Neural cell (in vitro differentiated cells): Measurements from ENCODE around the gene ECE1. TPM values are rescaled to one million over a fixed set of nuclear protein-coding genes. Genes with fewer than 3 reads are reported as not detected.

Experiments used
- H2AFZ ChIP-seq: fragments of 200-600, 300-800 bp; sonication (generic), shearing (Covaris generic); 2 replicates; pipeline ENCODE4 v1.6.0; 2014; ENCODE audit warnings: low read depth, mild to moderate bottlenecking, antibody characterized with exemption, low read length, moderate library complexity
- H3F3A ChIP-seq: fragments of 200-600 bp; shearing (Covaris generic); 2 replicates; pipeline ENCODE4 v1.6.1; 2016; ENCODE audit warnings: mild to moderate bottlenecking, moderate library complexity, mixed read lengths, antibody characterized with exemption, low read length; ENCODE audit not compliant: insufficient read depth, poor library complexity, severe bottlenecking
- H3K27ac ChIP-seq: fragments of 200-600, 300-800 bp; sonication (generic), shearing (Covaris generic); 2 replicates; pipeline ENCODE4 v1.5.1; 2014; ENCODE audit warnings: mild to moderate bottlenecking, low read length, moderate library complexity
- H3K27me3 ChIP-seq: fragments of 300-800, 200-600 bp; sonication (generic), shearing (Covaris generic); 2 replicates; pipeline ENCODE4 v1.6.0; 2014; ENCODE audit warnings: mild to moderate bottlenecking, low read depth, low read length, moderate library complexity; ENCODE audit not compliant: insufficient read depth
- H3K36me3 ChIP-seq: fragments of 300-800, 200-600 bp; sonication (generic), shearing (Covaris generic); 2 replicates; pipeline ENCODE4 v1.5.1; 2014; ENCODE audit warnings: mild to moderate bottlenecking, antibody characterized with exemption, low read length, moderate library complexity; ENCODE audit not compliant: insufficient read depth
- H3K4me2 ChIP-seq: fragments of 300-800, 200-600 bp; sonication (generic), shearing (Covaris generic); 2 replicates; pipeline ENCODE4 v1.6.0; 2014; ENCODE audit warnings: mild to moderate bottlenecking, low read length
- H3K4me3 ChIP-seq: fragments of 300-800, 200-600 bp; sonication (generic), shearing (Covaris generic); 2 replicates; pipeline ENCODE4 v1.5.1; 2014; ENCODE audit warnings: mild to moderate bottlenecking, low read length, moderate library complexity
- H3K79me2 ChIP-seq: fragments of 200-600 bp; shearing (Covaris generic); replicated peaks from 2 replicates; pipeline ENCODE4 v1.6.0; 2014; ENCODE audit warnings: mild to moderate bottlenecking, low read length, moderate library complexity; ENCODE audit not compliant: insufficient read depth
- H3K9ac ChIP-seq: fragments of 300-800, 200-600 bp; sonication (generic), shearing (Covaris generic); 2 replicates; pipeline ENCODE4 v1.6.1; 2016; ENCODE audit warnings: mild to moderate bottlenecking, low read length, mixed read lengths
- H3K9me2 ChIP-seq: fragments of 200-600 bp; shearing (Covaris generic); 2 replicates; pipeline ENCODE4 v1.6.1; 2016; ENCODE audit warnings: mild to moderate bottlenecking, low read length, mixed read lengths; ENCODE audit not compliant: insufficient read depth
- H3K9me3 ChIP-seq: fragments of 200-600, 300-800 bp; sonication (generic), shearing (Covaris generic); 2 replicates; pipeline ENCODE4 v1.6.1; 2016; ENCODE audit warnings: mild to moderate bottlenecking, mixed run types, low read length, moderate library complexity, mixed read lengths
- H4K20me1 ChIP-seq: fragments of 200-600 bp; shearing (Covaris generic); 2 replicates; pipeline ENCODE4 v1.6.1; 2016; ENCODE audit warnings: mild to moderate bottlenecking, mixed run types; ENCODE audit not compliant: insufficient read depth
- CTCF ChIP-seq: fragments of 450-650 bp; IDR thresholded peaks from 2 replicates; pipeline ENCODE4 v1.5.1; 2014; ENCODE audit warnings: antibody characterized with exemption, mild to moderate bottlenecking, moderate library complexity; ENCODE audit not compliant: poor library complexity, severe bottlenecking
- EP300 ChIP-seq: fragments of 450-650 bp; conservative IDR thresholded peaks from 2 replicates; pipeline ENCODE4 v1.6.1; 2014; ENCODE audit warnings: antibody characterized with exemption, mild to moderate bottlenecking, moderate library complexity; ENCODE audit not compliant: poor library complexity, severe bottlenecking
- EZH2 ChIP-seq: fragments of 200-600, 300-800 bp; shearing (Covaris generic), sonication (generic); IDR thresholded peaks from 2 replicates; pipeline ENCODE4 v1.6.1; 2014; ENCODE audit warnings: antibody characterized with exemption, low read length, borderline replicate concordance, mild to moderate bottlenecking; ENCODE audit not compliant: insufficient read depth, poor library complexity, severe bottlenecking
- MXI1 ChIP-seq: fragments of 450-650 bp; conservative IDR thresholded peaks from 2 replicates; pipeline ENCODE4 v1.6.1; 2014; ENCODE audit warnings: antibody characterized with exemption, mild to moderate bottlenecking; ENCODE audit not compliant: poor library complexity, severe bottlenecking
- POLR2AphosphoS5 ChIP-seq: IDR thresholded peaks from 2 replicates; pipeline ENCODE4 v1.6.1; 2012
- RAD21 ChIP-seq: fragments of 450-650 bp; conservative IDR thresholded peaks from 2 replicates; pipeline ENCODE4 v1.6.1; 2014; ENCODE audit warnings: antibody characterized with exemption, mild to moderate bottlenecking, moderate library complexity
- SMC3 ChIP-seq: fragments of 450-650 bp; conservative IDR thresholded peaks from 2 replicates; pipeline ENCODE4 v1.6.1; 2014; ENCODE audit warnings: antibody characterized with exemption, mild to moderate bottlenecking, moderate library complexity; ENCODE audit not compliant: poor library complexity
- TAF1 ChIP-seq: IDR thresholded peaks from 2 replicates; pipeline ENCODE4 v1.6.1; 2012; ENCODE audit warnings: low read depth
- polyA plus RNA-seq: library from polyadenylated mRNA; depleted of rRNA; stranded (reverse); fragments of >200 nt; gene quantifications from 2 replicates; pipeline ENCODE4 v1.2.3, GENCODE V29; 2014
- TF ChIP-seq, protein P1 (sequence below): IDR thresholded peaks from 2 replicates; pipeline ENCODE4 v1.6.1; 2012; ENCODE audit warnings: borderline replicate concordance

Gene ECE1
- polyA plus RNA-seq, 1 donor from 2014 or later: 7.8 TPM

GRCh38 chr1:21271550-21271949 lies 18.7 kb downstream of the ECE1 start:
- H3K9me3 ChIP-seq: no peaks in the 10 kb centered on the region
- H3K27ac ChIP-seq: no peak overlapping the region
- no peak overlapping the region for H3K4me2 ChIP-seq
- H2AFZ ChIP-seq: no peak overlapping the region
- H3K9ac ChIP-seq: no peak overlapping the region
- H3F3A ChIP-seq: no peaks in the 10 kb centered on the region
- H4K20me1 ChIP-seq: no peaks in the 10 kb centered on the region
- no peak overlapping the region for H3K4me3 ChIP-seq
- H3K9me2 ChIP-seq: no peaks in the 10 kb centered on the region
- no peaks in the 10 kb centered on the region for H3K36me3 ChIP-seq
- TF ChIP-seq EP300 (no peak), RAD21 (no peak), TAF1 (no peak), POLR2AphosphoS5 (no peak), SMC3 (no peak), EZH2 (no peak), CTCF (no peak), MXI1 (no peak)
- TF ChIP-seq, protein P1, sequence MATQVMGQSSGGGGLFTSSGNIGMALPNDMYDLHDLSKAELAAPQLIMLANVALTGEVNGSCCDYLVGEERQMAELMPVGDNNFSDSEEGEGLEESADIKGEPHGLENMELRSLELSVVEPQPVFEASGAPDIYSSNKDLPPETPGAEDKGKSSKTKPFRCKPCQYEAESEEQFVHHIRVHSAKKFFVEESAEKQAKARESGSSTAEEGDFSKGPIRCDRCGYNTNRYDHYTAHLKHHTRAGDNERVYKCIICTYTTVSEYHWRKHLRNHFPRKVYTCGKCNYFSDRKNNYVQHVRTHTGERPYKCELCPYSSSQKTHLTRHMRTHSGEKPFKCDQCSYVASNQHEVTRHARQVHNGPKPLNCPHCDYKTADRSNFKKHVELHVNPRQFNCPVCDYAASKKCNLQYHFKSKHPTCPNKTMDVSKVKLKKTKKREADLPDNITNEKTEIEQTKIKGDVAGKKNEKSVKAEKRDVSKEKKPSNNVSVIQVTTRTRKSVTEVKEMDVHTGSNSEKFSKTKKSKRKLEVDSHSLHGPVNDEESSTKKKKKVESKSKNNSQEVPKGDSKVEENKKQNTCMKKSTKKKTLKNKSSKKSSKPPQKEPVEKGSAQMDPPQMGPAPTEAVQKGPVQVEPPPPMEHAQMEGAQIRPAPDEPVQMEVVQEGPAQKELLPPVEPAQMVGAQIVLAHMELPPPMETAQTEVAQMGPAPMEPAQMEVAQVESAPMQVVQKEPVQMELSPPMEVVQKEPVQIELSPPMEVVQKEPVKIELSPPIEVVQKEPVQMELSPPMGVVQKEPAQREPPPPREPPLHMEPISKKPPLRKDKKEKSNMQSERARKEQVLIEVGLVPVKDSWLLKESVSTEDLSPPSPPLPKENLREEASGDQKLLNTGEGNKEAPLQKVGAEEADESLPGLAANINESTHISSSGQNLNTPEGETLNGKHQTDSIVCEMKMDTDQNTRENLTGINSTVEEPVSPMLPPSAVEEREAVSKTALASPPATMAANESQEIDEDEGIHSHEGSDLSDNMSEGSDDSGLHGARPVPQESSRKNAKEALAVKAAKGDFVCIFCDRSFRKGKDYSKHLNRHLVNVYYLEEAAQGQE: no peak
- no peaks in the 10 kb centered on the region for H3K27me3 ChIP-seq
- no peaks in the 10 kb centered on the region for H3K79me2 ChIP-seq

- Histone ChIP-seq H3F3A (no peaks in the 10 kb centered on the region), H3K9me2 (no peaks in the 10 kb centered on the region), H3K36me3 (no peaks in the 10 kb centered on the region), H3K79me2 (no peaks in the 10 kb centered on the region), H4K20me1 (no peaks in the 10 kb centered on the region), H3K27ac (no peak overlapping the region), H3K4me2 (no peak overlapping the region), H3K27me3 (no peaks in the 10 kb centered on the region), H3K9me3 (no peaks in the 10 kb centered on the region), H3K4me3 (no peak overlapping the region), H3K9ac (no peak overlapping the region), H2AFZ (no peak overlapping the region)
- TF ChIP-seq SMC3 (no peak), RAD21 (no peak), CTCF (peak; percentile 36), MXI1 (no peak), EP300 (no peak), EZH2 (no peak), POLR2AphosphoS5 (no peak)
- TF ChIP-seq, protein P1: no peak
Observed at GRCh38 chr1:21270086-21270689, 20.1 kb downstream of the ECE1 start.
